Activated T-cell treated with anti-CD3 and anti-CD28 coated beads, Interleukin-2, amount 50 U/mL, for 1 hour (primary cell): ENCODE measurements around the gene MXRA8.
"Not testable (repeated sequence)": the region's sequence is repeated elsewhere in the genome, so short reads cannot be mapped to it uniquely, and the experiment has no call there.

ENCODE experiments used
- DNase-seq: peaks from one replicate; pipeline ENCODE4 v3.0.0-alpha.2; 2020

MXRA8 gene

GRCh38 chr1:1390675-1391074 is 32.3 kb upstream of the MXRA8 start:
- no peak for DNase-seq

GRCh38 chr1:1388078-1388472 is 29.7 kb upstream of the MXRA8 start:
- DNase-seq = no peak

- DNase-seq = no peak
These were observed 29.0 kb upstream of the MXRA8 start for GRCh38 chr1:1387098-1388077.

GRCh38 chr1:1385931-1386330 is 27.6 kb upstream of the MXRA8 start:
- DNase-seq = no peak

- not testable (repeated sequence) for DNase-seq
These were observed 27.0 kb upstream of the MXRA8 start for GRCh38 chr1:1385339-1385738.

- no peak for DNase-seq
These were observed 22.9 kb upstream of the MXRA8 start for GRCh38 chr1:1381294-1381693.

GRCh38 chr1:1380860-1381259 is 22.5 kb upstream of the MXRA8 start:
- no peak for DNase-seq

GRCh38 chr1:1377540-1378205 is 19.3 kb upstream of the MXRA8 start:
- no peak for DNase-seq

- DNase-seq = no peak
These were observed 18.3 kb upstream of the MXRA8 start for GRCh38 chr1:1376551-1377226.

GRCh38 chr1:1374929-1375662 is 16.7 kb upstream of the MXRA8 start, which contains the start of gene AURKAIP1:
Gene AURKAIP1 (minus strand): TSS chr1:1375207. CDS start chr1:1374756, 451 bp downstream.
- peak; percentile 89 for DNase-seq

- no peak for DNase-seq
These were observed 16.2 kb upstream of the MXRA8 start for GRCh38 chr1:1374589-1374928.

- no peak for DNase-seq
These were observed 15.6 kb upstream of the MXRA8 start for GRCh38 chr1:1373815-1374588.

- DNase-seq = no peak
These were observed 14.9 kb upstream of the MXRA8 start for GRCh38 chr1:1373051-1373814.

- peak; percentile 86 for DNase-seq
These were observed 13.7 kb upstream of the MXRA8 start for GRCh38 chr1:1371746-1372711.

GRCh38 chr1:1371364-1371745 is 13.0 kb upstream of the MXRA8 start:
- DNase-seq = peak; percentile 80

GRCh38 chr1:1370771-1371300 is 12.5 kb upstream of the MXRA8 start:
- DNase-seq = peak; percentile 43

GRCh38 chr1:1370094-1370493 is 11.7 kb upstream of the MXRA8 start:
- DNase-seq = not testable (repeated sequence)

- no peak for DNase-seq
These were observed 9.0 kb upstream of the MXRA8 start for GRCh38 chr1:1367315-1367714.

- DNase-seq = no peak
These were observed 8.3 kb upstream of the MXRA8 start for GRCh38 chr1:1366699-1367066.
